ENCODE results near the gene TAF4.

DNA sequence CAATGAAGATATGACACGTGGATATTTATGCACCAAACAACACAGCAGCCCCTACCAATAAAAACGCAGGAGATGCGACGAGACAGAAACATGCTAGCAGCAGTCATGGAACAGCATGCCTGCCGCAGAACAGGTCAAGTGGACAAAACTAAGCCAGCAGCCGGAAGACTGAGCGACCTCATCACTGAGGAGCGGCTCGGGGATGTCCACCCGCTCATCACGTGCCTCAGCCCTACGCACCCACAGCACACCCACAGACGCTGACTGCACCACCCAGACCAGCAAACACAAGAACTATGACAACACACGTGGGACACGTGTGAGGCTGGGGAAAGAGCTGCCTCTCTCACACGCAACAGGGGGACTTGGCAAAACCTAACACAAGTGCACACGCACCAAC, 81.7 kb downstream of the TAF4 start:
- TF ChIP-seq CTCF (IDR thresholded peaks at IDR 0.05) (no peak), POLR2A (IDR thresholded peaks at IDR 0.05; ENCODE audit: low read depth) (no peak), POLR2AphosphoS5 (IDR thresholded peaks at IDR 0.05) (no peak), EP300 (IDR thresholded peaks at IDR 0.05) (no peak)
